ENCODE measurements around the gene RPS6KA5.
"Not testable (repeated sequence)": the region's sequence is repeated elsewhere in the genome, so short reads cannot be mapped to it uniquely, and the experiment has no call there.

RPS6KA5 gene

GRCh38 chr14:91041450-91041849 is 19.0 kb downstream of the RPS6KA5 start:
- TF ChIP-seq CTCF (IDR thresholded peaks at IDR 0.05) = no peak

GRCh38 chr14:91040545-91040944 is 19.9 kb downstream of the RPS6KA5 start:
- no peak overlapping the region for H3K27ac ChIP-seq
- no peak for TF ChIP-seq CTCF (IDR thresholded peaks at IDR 0.05)
- H3K9me3 ChIP-seq = no peaks in the 10 kb centered on the region
- H3K4me3 ChIP-seq = no peak overlapping the region
- intact Hi-C loops (cut with DNase I; ENCODE audit: low total_unique reads) = no loop called here
- no peaks in the 10 kb centered on the region for H3K27me3 ChIP-seq
- DNase-seq = no peak
- peaks cover 0 to 4% (median 2%) of the 10 kb centered on the region in 4 donors for H3K4me1 ChIP-seq
- no peaks in the 10 kb centered on the region for H3K36me3 ChIP-seq

More at GRCh38 chr14:91041450-91041849, 19.0 kb downstream of the RPS6KA5 start:
- Histone ChIP-seq H3K27ac (no peak overlapping the region), H3K4me1 (peaks cover 0 to 4% (median 2%) of the 10 kb centered on the region in 4 donors), H3K4me3 (no peak overlapping the region), H3K36me3 (no peaks in the 10 kb centered on the region), H3K27me3 (no peaks in the 10 kb centered on the region), H3K9me3 (no peaks in the 10 kb centered on the region)
- intact Hi-C loops (cut with DNase I; ENCODE audit: low total_unique reads) = no loop called here
- no peak for DNase-seq

DNA sequence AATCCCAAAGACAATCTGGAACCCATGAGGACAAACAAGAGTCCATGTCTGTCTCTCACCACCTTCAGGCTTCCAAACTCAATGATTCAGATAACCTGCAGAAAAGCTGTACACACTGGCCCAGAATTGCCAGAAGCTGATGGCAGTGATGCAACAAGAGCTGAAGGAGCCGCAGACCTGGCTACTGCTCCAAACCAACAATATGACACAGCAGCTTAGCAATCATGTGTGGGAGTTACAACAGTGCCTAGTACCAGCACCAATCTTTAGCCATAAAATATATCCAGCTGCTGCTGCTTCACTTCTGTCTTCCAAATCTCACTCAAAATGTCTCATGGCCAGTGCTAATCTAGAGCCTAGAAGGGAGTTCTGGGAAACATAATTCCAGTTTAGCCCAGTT is 22.0 kb downstream of the RPS6KA5 start:
- Histone ChIP-seq H3K27me3 (no peaks in the 10 kb centered on the region), H3K4me3 (no peak overlapping the region), H3K27ac (no peak overlapping the region), H3K9me3 (no peaks in the 10 kb centered on the region), H3K36me3 (no peaks in the 10 kb centered on the region), H3K4me1 (peaks cover 0 to 4% (median 2%) of the 10 kb centered on the region in 4 donors)
- TF ChIP-seq CTCF (IDR thresholded peaks at IDR 0.05) = no peak
- intact Hi-C loops (cut with DNase I; ENCODE audit: low total_unique reads) = no loop called here
- DNase-seq = peak in 1 of 2 donors; percentile 40

DNA sequence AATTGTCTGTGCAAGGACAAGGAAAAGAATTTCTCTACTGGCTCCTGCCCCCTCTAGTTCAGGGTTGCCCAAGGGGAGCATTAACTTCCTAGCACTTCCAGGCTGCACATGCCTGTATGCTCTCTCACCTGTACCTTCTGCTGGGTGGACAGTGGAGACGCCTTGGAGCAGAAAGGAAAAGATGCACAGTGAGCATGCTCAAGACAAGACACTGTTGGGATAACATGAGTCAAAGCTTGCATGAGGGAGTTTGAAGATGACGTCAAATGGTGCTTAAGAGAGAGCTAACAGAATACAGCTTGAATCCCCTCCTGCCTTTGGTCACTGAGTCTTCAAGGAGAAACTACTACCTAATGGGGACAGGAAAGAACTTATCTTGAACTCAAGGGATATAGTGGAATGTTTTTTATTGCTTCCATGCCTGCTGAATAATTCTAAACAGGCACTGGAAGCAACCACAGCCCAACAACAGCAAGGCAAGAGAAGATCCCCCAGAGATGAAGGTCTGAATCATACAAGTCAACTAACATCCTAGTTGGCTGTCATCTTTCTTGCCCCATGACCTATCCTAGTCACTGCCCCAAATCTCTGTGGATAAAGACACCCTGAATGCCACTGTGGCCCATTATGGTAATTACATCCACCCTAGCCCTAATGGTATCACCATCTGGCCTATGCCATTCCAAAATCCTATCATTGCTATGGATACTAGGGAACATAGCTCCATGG is 23.5 kb downstream of the RPS6KA5 start:
- Histone ChIP-seq H3K36me3 (no peaks in the 10 kb centered on the region), H3K9me3 (no peaks in the 10 kb centered on the region), H3K27ac (no peak overlapping the region), H3K27me3 (no peaks in the 10 kb centered on the region), H3K4me3 (no peak overlapping the region), H3K4me1 (peaks cover 0 to 3% (median 2%) of the 10 kb centered on the region in 4 donors)
- no peak for DNase-seq
- no peak for TF ChIP-seq CTCF (IDR thresholded peaks at IDR 0.05)
- intact Hi-C loops (cut with DNase I; ENCODE audit: low total_unique reads) = no loop called here

- no peaks in the 10 kb centered on the region for H3K27me3 ChIP-seq
- intact Hi-C loops (cut with DNase I; ENCODE audit: low total_unique reads) = no loop called here
- no peak for TF ChIP-seq CTCF (IDR thresholded peaks at IDR 0.05)
- no peak for DNase-seq
- H3K4me3 ChIP-seq = no peak overlapping the region
- no peaks in the 10 kb centered on the region for H3K4me1 ChIP-seq
- H3K36me3 ChIP-seq = no peaks in the 10 kb centered on the region
- H3K9me3 ChIP-seq = no peaks in the 10 kb centered on the region
- H3K27ac ChIP-seq = no peak overlapping the region
Measured at GRCh38 chr14:91035855-91036254, 24.6 kb downstream of the RPS6KA5 start.

- intact Hi-C loops (cut with DNase I; ENCODE audit: low total_unique reads); H3K36me3 ChIP-seq; H3K27ac ChIP-seq; H3K4me3 ChIP-seq; DNase-seq; H3K27me3 ChIP-seq; H3K4me1 ChIP-seq; H3K9me3 ChIP-seq: not testable (repeated sequence)
Measured at GRCh38 chr14:91034379-91034778, 26.1 kb downstream of the RPS6KA5 start.

Data from tibial artery (tissue), 4 donors.